GM19467 (cell line): ENCODE results near the gene TDRKH.
"Not testable (repeated sequence)": the region's sequence is repeated elsewhere in the genome, so short reads cannot be mapped to it uniquely, and the experiment has no call there.

Experiments
- ATAC-seq: cut with Tn5 transposase; IDR thresholded peaks from one replicate; pipeline ENCODE4 v1.9.1; 2021; ENCODE audit warnings: mild to moderate bottlenecking, moderate library complexity; ENCODE audit not compliant: unreplicated experiment

The TDRKH gene

DNA sequence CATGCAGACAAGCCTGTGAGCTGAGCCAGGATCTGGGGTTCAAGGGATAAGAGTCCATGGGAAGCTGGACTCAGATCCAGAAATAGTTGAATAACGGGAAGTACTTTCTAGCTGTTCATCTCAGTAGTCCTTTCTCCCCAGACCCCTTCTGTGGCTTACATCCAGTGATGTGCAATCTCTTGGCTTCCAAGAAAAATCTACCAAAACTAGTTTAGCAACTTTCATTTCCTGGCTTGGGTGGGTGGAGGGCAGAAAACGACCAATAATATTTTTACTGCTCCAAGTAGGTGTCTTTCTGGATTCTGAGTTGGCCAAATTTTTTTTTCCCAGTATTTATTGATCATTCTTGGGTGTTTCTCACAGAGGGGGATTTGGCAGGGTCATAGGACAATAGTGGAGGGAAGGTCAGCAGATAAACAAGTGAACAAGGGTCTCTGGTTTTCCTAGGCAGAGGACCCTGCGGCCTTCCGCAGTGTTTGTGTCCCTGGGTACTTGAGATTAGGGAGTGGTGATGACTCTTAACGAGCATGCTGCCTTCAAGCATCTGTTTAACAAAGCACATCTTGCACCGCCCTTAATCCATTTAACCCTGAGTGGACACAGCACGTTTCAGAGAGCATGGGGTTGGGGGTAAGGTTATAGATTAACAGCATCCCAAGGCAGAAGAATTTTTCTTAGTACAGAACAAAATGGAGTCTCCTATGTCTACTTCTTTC is 21.8 kb downstream of the TDRKH start:
- not testable (repeated sequence) for ATAC-seq

DNA sequence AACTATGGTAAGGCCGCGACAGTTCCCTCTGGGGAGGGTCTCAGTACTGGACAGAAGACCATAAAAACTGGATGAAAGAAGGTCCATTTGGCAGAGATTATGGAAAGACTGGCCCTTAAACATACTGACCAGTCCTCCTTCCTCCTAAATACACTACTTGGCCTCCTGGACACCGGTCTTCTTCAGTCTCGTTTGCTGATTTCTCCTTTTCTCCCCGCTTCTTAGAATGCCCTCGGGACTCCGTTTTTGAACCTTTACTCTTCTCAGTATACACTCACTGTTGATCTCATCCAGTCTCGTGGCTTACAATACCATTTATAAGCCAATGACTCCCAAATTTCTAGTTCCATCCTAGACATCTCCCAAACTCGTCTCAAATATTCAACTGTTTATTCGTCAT is 26.3 kb downstream of the TDRKH start:
- ATAC-seq, result no peak

GRCh38 chr1:151762941-151763921 is 27.1 kb downstream of the TDRKH start, which contains the start of gene MRPL9:
MRPL9 (minus strand) TSS chr1:151763496; CDS start chr1:151763479, 17 bp downstream.
- ATAC-seq, result peak; percentile 93

DNA sequence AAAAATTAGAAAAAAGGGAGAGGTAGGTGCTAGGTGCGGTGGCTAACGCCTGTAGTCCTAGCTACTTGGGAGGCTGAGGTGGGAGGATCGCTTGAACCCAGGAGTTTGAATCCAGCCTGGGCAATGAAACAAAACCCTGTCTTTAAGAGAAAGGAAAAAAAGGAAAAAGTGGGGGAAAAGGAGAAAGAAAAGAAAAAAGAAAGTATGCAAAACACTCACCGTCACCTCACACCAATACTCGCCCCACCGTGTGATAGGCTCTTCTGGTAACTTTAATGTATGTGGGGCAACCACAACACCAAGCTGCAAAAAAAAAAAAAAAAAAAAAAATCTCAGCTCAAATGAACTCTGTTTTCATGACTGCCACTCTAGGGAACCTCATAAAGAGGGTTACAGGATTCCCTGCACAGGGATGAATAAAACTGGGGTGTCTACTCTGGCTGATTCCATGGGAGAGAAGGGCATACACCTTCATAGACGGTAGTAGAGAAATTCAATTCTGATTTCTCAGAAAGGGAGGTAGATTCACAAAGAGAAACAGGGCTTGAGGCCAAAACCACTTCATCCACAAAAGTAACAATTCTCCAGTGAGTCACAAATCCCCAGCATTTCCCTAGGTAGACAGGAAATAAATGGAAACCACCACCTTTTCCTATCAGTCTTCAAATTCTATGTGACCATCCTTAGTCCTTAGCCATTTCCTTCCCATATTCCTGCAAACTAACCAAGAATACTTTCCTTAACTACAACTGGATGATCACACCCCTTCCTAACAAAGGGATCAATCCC is 29.5 kb downstream of the TDRKH start:
- no peak for ATAC-seq

GRCh38 chr1:151759241-151759640 is 31.1 kb downstream of the TDRKH start:
- no peak for ATAC-seq

DNA sequence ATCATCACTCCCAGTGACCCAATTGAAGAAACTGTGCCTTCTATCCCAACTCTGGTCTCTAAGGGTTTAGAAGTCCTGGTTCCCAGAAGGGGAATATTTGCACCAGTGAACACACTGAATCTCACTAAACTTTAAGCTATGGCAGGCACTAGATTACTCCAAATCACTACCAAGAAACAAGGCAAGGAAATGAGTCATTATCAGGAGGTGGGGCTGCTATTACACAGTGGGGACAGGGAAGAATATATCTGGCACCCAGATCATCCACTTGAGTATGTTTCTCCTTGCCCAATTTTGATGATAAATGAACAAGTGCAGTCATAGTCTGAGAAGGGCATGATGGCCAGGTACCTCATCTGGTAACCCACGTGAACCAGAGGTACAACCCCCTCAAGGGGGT is 34.0 kb downstream of the TDRKH start:
- ATAC-seq, result no peak

- no peak for ATAC-seq
These were observed 48.8 kb downstream of the TDRKH start for GRCh38 chr1:151741516-151741915.

DNA sequence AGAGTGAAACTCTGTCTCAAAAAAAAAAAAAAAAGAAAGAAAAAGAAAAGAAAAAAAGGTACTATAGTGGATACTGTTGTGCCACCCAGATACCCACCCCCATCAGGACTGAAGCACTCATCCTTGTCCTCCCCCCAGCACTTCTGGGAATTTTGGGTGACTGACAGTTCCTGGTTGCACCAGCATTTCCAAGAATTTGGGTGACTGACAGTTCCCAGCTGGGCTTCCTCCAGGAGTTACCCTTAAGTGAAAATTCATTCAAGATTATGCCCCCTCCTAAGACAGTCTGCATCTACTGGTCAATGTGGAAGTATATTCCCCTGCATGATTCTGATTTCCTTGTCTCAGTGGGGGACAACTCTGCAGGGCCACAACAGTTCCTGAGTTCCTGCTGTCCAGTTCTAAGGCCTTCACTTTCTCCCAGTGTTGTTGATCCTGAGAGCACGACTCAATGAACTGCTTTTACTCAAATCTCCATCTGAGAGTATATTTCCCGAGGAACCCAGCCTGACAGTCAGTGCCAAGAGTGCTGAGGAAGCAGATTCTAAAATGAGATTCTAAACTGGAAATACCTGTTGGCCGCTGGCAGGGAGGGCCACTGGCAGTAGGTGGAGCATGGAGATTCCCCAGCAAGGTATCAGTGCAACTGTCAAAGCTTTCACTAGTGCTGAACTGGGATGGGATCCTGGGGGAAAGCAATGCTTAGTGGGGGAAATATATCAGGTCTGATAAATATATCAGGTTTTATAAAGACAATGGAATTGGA is 50.5 kb downstream of the TDRKH start:
- no peak for ATAC-seq

DNA sequence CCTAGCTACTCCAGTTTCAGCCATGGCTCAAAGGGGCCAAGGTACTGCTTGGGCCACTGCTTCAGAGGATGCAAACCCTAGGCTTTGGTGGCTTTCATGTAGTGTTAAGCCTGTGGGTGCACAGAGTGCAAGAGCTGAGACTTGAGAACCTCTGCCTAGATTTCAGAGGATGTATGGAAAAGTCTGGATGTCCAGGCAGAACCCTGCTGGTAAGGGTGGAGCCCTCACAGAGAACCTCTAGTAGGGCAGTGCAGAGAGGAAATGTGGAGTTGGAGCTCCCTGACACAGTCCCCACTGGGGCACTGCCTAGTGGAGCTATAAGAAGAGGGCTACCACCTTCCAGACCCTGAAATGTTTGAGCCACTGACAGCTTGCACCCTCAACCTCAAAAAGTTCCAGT is 52.8 kb downstream of the TDRKH start:
- ATAC-seq, result no peak

GRCh38 chr1:151737026-151737425 is 53.3 kb downstream of the TDRKH start:
- no peak for ATAC-seq

- ATAC-seq, result not testable (repeated sequence)
These were observed 56.3 kb downstream of the TDRKH start for GRCh38 chr1:151733995-151734394.

GRCh38 chr1:151733126-151733525 is 57.2 kb downstream of the TDRKH start:
- no peak for ATAC-seq

GRCh38 chr1:151729966-151730291 is 60.4 kb downstream of the TDRKH start:
- ATAC-seq, result no peak

DNA sequence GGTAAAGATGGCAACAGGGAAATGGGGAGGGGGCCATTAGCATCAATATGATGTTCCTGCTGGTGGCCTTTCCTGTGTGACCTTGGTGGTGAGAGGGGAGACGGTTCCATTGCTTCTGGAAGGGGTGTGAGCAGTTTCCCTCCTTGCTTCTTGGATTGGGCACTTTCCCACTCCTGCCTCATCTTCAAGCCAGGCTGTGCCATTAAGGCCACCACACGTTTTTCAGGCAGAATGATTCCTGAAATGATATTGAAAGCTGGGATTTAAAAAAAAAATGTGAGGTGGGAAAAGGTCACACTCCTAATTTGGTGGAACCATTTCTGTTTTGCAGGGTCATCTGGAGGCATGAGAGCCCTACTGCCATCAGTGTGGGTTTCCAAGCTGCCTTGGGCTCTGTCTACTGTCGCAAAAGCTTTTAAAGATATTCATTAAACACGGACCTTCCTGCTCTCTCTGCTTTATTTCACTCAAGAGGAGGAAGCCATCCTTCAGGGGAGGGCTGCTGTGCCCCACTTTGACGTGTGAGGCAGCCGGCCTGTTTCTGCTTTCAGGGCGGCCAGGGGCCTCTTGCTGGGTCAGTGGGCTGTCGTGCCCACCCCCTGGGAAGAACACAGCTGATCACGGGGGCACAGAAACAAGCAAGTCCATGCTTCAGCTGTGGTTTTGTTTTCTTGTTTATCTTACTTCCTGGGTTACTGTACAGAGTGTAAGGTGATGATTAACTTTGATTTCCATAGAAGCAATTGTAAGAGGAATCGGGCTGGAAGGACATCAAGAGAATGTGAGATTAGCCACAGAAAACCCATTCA is 60.9 kb downstream of the TDRKH start:
- ATAC-seq, result no peak

DNA sequence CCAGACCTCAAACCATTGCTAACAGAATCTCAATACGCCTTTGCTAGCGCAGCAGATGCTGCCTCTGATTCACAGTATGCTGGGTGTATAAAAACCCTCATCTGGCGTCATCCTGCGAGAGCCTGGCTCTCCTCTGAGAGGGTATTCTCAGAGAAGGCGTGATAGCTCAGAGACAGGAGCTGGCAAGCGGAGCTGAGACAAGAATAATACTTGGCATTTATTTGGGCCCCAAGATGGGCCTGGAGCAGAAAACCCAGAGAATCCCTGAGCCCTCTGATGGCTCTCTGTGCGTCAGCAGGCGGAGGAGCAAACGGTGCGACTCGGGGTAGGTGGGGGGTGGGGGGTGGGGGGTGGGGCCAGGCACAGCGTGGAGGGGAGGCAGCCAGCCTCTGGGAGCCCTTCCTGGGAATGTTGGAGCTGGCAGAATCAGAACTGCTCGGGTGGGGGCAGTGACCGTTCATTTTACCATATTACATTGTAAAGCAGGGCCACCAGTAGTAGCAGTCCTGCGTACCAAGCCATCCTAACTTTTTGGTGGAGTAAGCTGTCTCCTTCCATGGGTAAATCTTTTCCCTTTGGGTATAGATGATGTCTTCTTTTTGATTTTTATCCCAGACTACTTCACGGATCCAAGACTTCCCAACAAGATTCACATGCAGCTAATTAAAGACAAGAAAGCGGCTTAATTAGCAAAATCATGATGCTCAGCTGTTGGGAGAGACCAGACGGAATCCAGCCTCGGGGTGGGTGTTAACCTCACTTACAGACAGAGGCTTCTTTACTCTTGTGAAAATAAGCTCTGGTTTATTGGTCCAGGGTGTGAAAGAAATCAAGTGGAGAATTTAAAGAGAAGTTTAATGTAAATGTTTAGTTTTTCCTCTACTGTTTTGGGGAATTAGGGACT is 61.9 kb downstream of the TDRKH start:
- ATAC-seq, result no peak

GRCh38 chr1:151723726-151724370 is 66.5 kb downstream of the TDRKH start:
- ATAC-seq, result no peak
